GM19455 (cell line): ENCODE measurements around the gene CCDC81.
"Not testable (repeated sequence)": the region's sequence is repeated elsewhere in the genome, so short reads cannot be mapped to it uniquely, and the experiment has no call there.

Experiments used
- ATAC-seq: cut with Tn5 transposase; IDR thresholded peaks from one replicate; pipeline ENCODE4 v1.9.1; 2021; ENCODE audit not compliant: unreplicated experiment

CCDC81 gene

GRCh38 chr11:86374586-86374985 lies at the start of gene CCDC81:
Gene CCDC81, plus strand, starts transcription at chr11:86374887. Its CDS starts 277 bp downstream, at chr11:86375164.
- ATAC-seq = no peak

DNA sequence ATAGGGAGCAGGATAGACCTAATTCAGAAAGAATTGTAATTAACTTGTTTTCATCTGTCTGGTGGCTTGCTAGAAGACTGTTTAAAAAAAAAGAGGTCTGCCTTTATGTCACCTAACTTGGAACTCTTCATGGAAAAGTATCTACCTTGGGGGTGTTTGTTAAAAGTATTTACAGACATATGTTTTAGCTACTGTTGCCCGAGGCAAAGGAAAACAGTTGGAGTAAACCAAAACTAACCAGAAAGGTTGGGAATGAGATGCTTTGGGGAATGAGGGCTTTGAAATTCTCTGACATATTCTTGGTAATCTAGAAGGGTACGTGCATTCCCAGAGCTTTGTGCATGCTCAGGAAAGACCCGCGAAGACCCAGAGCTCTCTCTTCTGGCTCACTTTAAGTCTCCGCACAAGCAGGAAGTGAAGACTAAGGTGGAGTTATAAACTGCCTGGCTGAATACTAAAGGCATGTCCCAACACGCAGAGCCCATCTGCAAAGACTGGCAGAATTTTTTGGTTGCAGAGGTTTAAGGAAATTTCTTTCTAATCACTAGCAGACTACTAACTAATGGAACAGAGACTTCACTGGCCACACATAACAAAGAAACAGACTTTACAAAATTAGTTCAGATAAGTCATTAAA lies 39.4 kb upstream of the CCDC81 start:
- ATAC-seq = no peak

DNA sequence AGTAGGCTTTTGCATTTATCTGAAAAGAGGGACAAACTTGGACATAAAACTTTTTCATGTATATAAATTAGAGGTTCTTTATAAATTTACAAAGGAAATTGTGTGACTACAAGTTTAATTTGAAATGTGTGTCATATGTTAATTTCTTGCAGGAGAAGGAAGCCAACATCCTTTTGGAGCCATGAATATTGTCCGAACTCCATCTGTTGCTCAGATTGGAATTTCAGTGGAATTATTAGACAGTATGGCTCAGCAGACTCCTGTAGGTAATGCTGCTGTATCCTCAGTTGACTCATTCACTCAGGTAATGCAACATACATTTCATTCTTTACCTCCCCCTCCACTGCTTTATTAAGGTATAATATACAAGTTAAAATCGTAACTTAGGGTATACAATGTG lies 37.5 kb upstream of the CCDC81 start:
- no peak for ATAC-seq

- ATAC-seq = no peak
These were observed 33.3 kb upstream of the CCDC81 start for GRCh38 chr11:86341382-86341781.

DNA sequence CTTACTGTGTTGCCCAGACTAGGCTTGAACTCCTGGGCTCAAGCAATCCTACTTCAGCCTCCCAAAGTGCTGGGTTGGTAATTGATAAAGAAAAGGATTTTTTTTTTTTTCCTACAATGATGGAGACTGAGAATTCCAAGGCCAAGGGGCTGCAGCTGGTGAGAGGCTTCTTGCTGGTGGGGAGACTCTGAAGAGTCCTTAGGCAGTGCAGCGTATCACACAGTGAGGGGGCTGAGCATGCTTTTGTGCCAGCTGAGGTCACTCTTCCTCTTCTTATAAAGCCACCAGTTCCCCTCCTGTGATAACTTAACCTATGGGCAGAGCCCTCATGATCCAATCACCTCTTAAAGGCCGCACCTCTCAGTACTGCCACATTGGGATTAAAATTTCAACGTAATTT lies 28.2 kb upstream of the CCDC81 start:
- no peak for ATAC-seq

- ATAC-seq = no peak
These were observed 19.4 kb upstream of the CCDC81 start for GRCh38 chr11:86355256-86355655.

DNA sequence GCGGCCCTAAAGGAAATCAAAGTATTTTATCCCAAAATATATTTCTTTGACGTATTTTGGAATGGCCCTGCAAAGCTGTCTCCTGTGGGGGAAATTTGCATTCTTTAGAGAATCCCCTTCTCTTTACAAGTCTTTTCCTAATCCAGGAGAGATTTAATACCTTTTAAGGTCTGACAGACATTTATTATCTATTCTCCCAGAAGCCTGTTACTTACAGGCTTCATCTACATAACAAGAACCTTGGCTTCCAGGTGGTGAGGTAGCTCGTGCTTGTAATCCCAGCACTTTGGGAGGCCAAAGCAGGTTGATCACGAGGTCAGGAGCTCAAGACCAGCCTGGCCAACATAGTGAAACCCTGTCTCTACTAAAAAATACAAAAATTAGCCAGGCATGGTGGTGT lies 17.3 kb upstream of the CCDC81 start:
- not testable (repeated sequence) for ATAC-seq

GRCh38 chr11:86358720-86359119 lies 16.0 kb upstream of the CCDC81 start:
- ATAC-seq = no peak

DNA sequence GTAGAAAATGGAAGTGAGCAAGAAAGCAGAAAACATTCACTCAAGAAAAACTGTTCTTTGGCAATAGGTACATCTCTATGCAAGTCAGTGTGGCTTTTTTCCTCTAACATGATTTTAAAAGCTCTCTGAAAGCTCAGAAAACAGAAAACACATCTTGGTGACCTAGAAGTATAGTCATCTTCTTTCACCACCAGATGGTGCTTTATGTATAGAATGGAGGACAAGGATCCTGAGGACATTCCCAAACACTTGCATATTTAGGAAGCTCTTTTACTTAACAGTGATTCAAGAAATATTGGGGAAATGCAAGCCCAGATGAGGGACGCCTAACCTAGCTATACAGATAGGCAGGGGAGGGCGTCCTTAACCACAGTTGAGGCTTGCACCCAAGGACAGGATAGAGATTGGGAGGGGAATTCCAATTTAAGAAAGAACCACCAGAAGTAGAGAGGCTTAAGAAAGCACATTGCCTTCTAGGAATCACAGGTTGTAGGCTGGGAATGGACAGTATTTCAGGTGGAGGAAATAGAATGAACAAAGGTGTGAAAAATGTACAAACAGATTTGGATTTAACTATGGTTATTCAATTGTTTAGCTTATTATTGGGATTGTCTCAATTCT lies 13.8 kb upstream of the CCDC81 start:
- no peak for ATAC-seq

- ATAC-seq = no peak
These were observed 11.3 kb upstream of the CCDC81 start for GRCh38 chr11:86363424-86363823.

GRCh38 chr11:86365546-86365945 lies 9.1 kb upstream of the CCDC81 start:
- ATAC-seq = no peak

DNA sequence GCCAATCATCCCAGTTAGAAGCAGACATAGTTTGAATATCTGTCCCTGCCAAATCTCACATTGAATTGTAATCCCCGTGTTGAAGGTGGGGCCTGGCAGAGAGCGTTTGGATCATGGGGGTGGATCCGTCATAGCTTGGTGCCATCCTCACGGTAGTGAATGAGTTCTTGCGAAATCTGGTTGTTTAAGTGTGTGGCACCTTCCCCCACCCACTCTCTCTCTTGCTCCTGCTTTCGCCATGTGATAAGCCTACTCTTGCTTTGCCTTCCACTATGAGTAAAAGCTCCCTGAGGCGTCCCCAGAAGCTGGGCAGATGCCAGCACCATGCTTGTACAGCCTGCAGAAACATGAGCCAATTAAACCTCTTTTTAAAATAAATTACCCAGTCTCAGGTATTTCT lies 5.0 kb upstream of the CCDC81 start:
- no peak for ATAC-seq

DNA sequence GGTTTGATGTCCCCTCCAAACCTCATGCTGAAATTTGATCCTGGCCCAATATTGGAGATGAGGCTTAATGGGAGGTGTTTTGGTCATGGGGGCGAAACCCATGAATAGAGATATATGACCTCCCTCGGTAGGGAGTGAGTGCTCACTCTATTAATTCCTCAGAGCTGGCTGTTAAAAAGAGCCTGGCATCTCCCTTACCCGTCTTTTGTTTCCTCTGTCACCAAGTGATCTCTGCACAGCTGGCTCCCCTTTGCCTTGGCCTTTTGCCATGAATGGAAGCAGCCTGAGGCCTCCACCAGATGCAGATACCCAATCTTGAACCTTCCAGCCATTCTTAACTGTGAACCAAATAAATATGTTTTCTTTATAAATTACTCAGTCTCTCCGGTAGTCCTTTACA lies 4.5 kb upstream of the CCDC81 start:
- ATAC-seq = no peak

DNA sequence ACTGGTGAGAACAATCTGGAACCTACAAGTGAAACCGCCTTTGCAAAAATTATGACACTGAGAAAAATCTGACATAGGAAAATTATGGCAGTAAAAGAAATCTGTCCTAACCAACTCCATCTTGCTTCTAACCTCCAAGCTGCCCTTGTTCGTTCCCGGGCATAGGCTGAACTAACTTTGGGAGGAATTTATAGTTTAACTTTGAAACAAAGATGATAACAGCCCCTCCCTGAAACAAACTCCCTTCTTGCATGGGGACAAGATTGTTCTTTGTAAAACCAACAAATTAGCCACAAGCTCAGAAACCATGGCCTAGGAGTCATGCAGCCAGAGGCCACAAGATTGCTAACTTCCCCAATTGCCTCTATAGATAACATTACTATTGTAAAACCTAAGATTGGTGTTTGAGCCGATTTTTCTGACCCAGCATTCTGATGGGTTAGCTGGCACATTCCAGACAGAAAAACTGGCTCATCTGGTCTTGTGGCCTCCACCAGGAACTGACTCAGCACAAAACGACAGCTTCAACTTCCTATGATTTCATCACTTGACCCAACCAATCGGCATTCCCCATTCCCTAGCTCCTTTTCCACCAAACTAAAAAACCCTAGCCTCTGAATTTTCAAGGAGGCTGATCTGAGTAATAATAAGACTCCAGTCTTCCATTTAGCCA lies 3.6 kb upstream of the CCDC81 start:
- no peak for ATAC-seq

DNA sequence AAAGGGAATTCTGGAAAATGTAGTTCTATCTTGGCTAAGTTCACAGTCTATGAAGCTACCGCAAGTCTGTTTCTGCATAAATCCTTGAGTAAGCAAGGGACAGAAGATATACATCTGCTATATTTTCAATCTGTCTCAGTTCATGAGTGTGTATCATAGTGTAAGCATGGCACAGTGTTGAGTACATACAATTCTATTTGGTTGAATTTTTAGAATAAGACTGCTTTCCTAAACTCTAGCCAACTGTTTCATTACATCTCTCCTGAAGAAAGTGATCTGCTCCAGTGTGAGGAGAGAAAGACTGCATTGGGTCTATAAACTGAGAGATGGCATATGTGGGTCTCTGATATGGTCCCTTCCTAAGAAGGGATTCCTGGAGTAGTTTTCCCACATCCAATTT lies 2.6 kb upstream of the CCDC81 start:
- ATAC-seq = no peak

- ATAC-seq = no peak
These were observed 2.1 kb upstream of the CCDC81 start for GRCh38 chr11:86372586-86372985.

DNA sequence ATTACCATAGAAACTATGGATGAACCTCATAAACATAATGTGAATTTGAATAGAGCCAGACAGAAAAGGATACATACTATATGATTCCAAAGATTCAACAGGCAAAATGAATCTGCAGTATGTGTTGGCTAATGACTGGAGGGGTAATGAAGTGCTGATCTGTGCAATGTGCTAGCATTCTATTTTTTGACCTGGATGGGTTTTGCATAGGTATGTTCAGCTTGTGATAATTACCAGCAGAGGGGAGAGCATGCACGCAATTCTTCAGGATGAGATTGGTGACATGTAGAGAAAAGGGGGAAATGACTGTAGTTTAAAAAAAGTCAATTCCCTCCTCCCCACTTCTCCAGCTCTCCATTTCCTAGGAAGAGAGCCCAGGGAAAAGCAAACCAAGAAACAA lies 618 bp upstream of the CCDC81 start:
- ATAC-seq = no peak

DNA sequence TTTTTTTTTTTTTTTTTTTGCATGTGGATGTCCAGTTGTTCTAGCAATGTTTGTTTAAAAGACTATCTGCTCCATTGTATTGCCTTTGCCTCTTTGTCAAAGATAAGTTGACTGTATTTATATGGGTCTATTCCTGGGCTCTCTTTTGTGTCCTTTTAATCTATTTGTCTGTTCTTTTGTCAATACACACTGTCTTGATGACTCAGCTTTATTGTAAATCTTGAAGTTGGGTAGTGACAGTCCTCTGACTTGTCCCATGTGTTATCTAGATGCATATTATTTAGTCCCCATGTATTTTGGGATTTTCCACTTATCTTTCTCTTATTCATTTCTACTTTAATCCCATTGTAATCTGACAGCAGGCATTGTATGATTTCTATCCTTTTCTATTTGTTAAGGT lies 3.3 kb downstream of the CCDC81 start:
- no peak for ATAC-seq

DNA sequence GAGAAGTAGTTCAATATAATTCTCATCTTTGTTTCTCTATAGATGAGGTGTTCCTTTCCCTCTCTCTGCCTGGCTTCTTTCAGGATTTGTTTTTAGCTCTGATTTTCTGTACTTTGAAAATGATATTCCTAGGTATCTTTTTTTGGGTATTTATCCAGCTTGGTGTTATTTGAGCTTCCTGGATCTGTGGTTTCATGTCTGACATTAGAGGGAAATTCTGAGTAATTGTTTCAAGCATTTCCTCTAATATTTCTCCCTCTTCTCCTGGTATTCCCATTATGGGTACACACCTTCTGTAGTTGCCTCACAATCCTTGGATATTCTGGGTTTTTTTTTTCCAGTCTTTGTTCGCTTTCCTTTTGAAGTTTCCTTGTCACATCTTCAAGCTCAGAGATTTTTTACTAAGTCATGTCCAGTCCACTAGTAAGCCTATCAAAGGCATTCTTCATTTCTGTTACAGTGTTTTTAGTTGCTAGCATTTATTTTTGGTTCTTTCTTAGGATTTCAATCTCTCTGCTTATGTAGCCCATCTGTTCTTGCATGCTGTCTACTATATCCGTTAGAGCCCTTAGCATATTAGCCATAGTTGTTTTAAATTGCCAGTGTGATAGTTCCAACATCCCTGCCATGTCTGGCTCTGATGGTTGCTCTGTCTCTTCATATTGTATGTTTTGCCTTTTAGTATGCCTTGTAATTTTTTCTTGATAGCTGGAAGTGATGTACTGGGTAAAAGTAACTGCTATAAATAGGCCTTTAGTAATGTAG lies 5.8 kb downstream of the CCDC81 start:
- no peak for ATAC-seq

- ATAC-seq = no peak
These were observed 8.6 kb downstream of the CCDC81 start for GRCh38 chr11:86383041-86383955.

DNA sequence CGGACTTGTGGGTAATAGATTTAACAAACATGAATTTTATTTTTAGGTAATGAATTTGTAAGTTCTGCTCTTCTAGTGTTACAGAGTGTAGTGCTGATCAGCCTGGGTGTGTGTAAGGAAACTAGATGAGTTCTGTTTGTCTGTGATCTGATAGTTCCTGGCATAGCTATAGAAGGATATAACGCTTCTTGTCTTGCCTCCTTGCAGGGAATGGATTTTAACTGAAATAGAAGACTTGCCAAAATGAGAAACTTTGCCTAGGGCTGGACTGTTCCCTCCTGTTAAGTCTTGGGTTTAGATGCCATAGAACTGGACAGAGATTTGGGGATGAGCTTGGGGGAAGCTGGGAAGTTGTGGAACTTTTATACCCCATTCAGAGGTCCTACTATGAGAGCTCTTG lies 11.6 kb downstream of the CCDC81 start:
- no peak for ATAC-seq
